K562 (cell line): ENCODE data around the gene ACER3. TPM values are rescaled to one million over a fixed set of nuclear protein-coding genes. Genes with fewer than 3 reads are reported as not detected.

ENCODE experiments used
- CBX8 ChIP-seq: fragments of 200-600 bp; sonication (generic); IDR thresholded peaks from 2 replicates; pipeline ENCODE4 v1.6.1; 2012; ENCODE audit warnings: borderline replicate concordance, mixed run types, low read depth, mild to moderate bottlenecking, moderate library complexity, mixed read lengths, low read length, control low read depth, inconsistent platforms; ENCODE audit not compliant: poor library complexity, severe bottlenecking; ENCODE audit errors: extremely low read depth
- CXXC5 ChIP-seq: fragments of 250-450 bp; sonication (Bioruptor Pico); IDR thresholded peaks from 2 replicates; pipeline ENCODE4 v1.8.0; 2022; ENCODE audit warnings: inconsistent platforms, mild to moderate bottlenecking, moderate library complexity
- ESRRA ChIP-seq: fragments of 450-650 bp; IDR thresholded peaks from 2 replicates; pipeline ENCODE4 v1.6.1; 2014; ENCODE audit warnings: low read depth, mild to moderate bottlenecking, moderate library complexity, borderline replicate concordance
- FIP1L1 ChIP-seq: fragments of 200-400 bp; formaldehyde crosslinking; IDR thresholded peaks from 2 replicates; pipeline ENCODE4 v1.6.1; 2018; ENCODE audit warnings: mild to moderate bottlenecking, low read depth, low read length; ENCODE audit not compliant: poor library complexity, severe bottlenecking
- FOXK2 ChIP-seq, 2 experiments: fragments of 450-650 bp; IDR thresholded peaks in 1 of 2; conservative IDR thresholded peaks in 1 of 2; 2 replicates each; pipeline ENCODE4 v1.6.1; 2016; ENCODE audit warnings: low read depth in 2 of 2, mild to moderate bottlenecking in 1 of 2
- NCOA4 ChIP-seq: fragments of 450-650 bp; IDR thresholded peaks from 2 replicates; pipeline ENCODE4 v1.6.1; 2018; ENCODE audit warnings: mild to moderate bottlenecking; ENCODE audit not compliant: partially characterized antibody
- PHB ChIP-seq: fragments of 250-450 bp; sonication (Bioruptor Pico); IDR thresholded peaks from 2 replicates; pipeline ENCODE4 v1.5.0; 2021
- POLR2A ChIP-seq: fragments of 450-650 bp; conservative IDR thresholded peaks from 2 replicates; pipeline ENCODE4 v1.6.1; 2016
- STAG1 ChIP-seq: sonication (generic); formaldehyde crosslinking; IDR thresholded peaks from 2 replicates; pipeline ENCODE4 v1.5.0; 2020; ENCODE audit warnings: missing genetic modification reagents, borderline replicate concordance
- TSC22D4 ChIP-seq: fragments of 450-650 bp; IDR thresholded peaks from 2 replicates; pipeline ENCODE4 v1.6.1; 2016; ENCODE audit warnings: missing genetic modification characterization, missing biosample characterization, control low read depth
- ZBTB7A ChIP-seq: IDR thresholded peaks from 2 replicates; pipeline ENCODE4 v1.6.1; 2011; ENCODE audit warnings: low read depth, mild to moderate bottlenecking, low read length, moderate library complexity, borderline replicate concordance; ENCODE audit not compliant: control insufficient read depth
- ZNF133 ChIP-seq: fragments of 250-450 bp; sonication (Bioruptor Pico); IDR thresholded peaks from 2 replicates; pipeline ENCODE4 v1.4.0; 2020; ENCODE audit warnings: mild to moderate bottlenecking
- ZNF146 ChIP-seq: IDR thresholded peaks from one replicate; pipeline ENCODE4 v1.6.1; 2018; ENCODE audit warnings: missing compliant biosample characterization; ENCODE audit not compliant: unreplicated experiment
- ZNF263 ChIP-seq: sonication (generic); formaldehyde crosslinking; IDR thresholded peaks from 2 replicates; pipeline ENCODE4 v1.8.0; 2022; ENCODE audit warnings: mild to moderate bottlenecking, missing genetic modification reagents, borderline replicate concordance
- ZNF274 ChIP-seq: IDR thresholded peaks from 2 replicates; pipeline ENCODE4 v1.6.1; 2011; ENCODE audit warnings: low read depth, mild to moderate bottlenecking, low read length, moderate library complexity, borderline replicate concordance
- ZNF699 ChIP-seq: fragments of 250-450 bp; sonication (Bioruptor Pico); IDR thresholded peaks from 2 replicates; pipeline ENCODE4 v1.8.0; 2021; ENCODE audit warnings: mild to moderate bottlenecking, moderate library complexity; ENCODE audit not compliant: insufficient replicate concordance
- polyA plus RNA-seq, 8 experiments: library from polyadenylated mRNA; depleted of rRNA in 4 of 8; stranded (reverse) in 5 of 8; unstranded in 3 of 8; fragments of >200 nt; fragmentation: Nextera tagmentation in 2 of 8; fragmentation: Illumina TruSeq in 1 of 8; extraction: Ambion mirVana in 2 of 8; extraction: Trizol in 1 of 8; gene quantifications; 2 replicates each; pipeline versions ENCODE4 v1.2.1 to v1.2.3, GENCODE V29; 2011 to 2014; ENCODE audit warnings: inconsistent platforms in 1 of 8, missing spikeins in 1 of 8
- total RNA-seq, 7 experiments: library from RNA; depleted of rRNA in 6 of 7; stranded (reverse); fragments of >200 nt in 6 of 7; fragmentation: Illumina TruSeq in 2 of 7; extraction: Trizol in 2 of 7; gene quantifications; 2 replicates each; pipeline versions ENCODE4 v1.2.1 to v1.2.3, GENCODE V29; 2011 to 2021; ENCODE audit warnings: low replicate concordance in 1 of 7
- TF ChIP-seq, protein P1 (sequence below), 2 experiments: fragments of 450-650 bp in 1 of 2; sonication (generic) in 1 of 2; formaldehyde crosslinking in 1 of 2; IDR thresholded peaks; 2 replicates each; pipeline versions ENCODE4 v1.7.1 to v1.9.0; 2016 to 2022; ENCODE audit warnings: inconsistent platforms in 1 of 2, mild to moderate bottlenecking in 1 of 2, missing genetic modification reagents in 1 of 2
- TF ChIP-seq, protein P2 (sequence below): sonication (generic); formaldehyde crosslinking; IDR thresholded peaks from 2 replicates; pipeline ENCODE4 v1.9.0; 2022; ENCODE audit warnings: mild to moderate bottlenecking, missing genetic modification reagents
- TF ChIP-seq, protein P3 (sequence below): fragments of 450-650 bp; IDR thresholded peaks from 2 replicates; pipeline ENCODE4 v1.6.1; 2016; ENCODE audit warnings: low read depth, mild to moderate bottlenecking, moderate library complexity

ACER3 gene
- total and polyA plus RNA-seq, 9 of the 15 experiments (the other 6 are each of a cell fraction or from before 2014, with no cell fraction given): 2.0 to 23.8 (median 9.5) TPM

DNA sequence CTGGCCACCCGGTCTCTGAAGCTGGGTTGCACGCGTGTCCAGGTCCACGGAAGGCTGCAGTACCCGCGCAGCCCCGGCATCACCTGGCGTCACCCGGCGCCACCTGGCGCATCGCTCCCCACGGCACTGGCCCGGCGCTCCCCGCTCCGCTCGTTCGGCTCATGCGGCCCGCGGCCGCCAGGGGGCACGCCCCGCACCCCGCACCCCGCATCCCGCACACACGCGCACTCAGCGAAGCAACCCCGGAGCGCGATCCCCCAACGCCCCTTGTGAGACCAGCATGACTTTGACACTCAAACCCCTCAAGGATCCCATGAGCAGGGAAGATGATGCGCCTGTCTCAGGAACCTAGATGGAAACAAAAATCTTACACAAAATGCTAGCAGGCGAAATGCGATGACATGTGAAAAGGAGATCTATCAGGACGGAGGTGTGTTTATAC, 185.4 kb downstream of the ACER3 start (continued):
- TF ChIP-seq, protein P1, sequence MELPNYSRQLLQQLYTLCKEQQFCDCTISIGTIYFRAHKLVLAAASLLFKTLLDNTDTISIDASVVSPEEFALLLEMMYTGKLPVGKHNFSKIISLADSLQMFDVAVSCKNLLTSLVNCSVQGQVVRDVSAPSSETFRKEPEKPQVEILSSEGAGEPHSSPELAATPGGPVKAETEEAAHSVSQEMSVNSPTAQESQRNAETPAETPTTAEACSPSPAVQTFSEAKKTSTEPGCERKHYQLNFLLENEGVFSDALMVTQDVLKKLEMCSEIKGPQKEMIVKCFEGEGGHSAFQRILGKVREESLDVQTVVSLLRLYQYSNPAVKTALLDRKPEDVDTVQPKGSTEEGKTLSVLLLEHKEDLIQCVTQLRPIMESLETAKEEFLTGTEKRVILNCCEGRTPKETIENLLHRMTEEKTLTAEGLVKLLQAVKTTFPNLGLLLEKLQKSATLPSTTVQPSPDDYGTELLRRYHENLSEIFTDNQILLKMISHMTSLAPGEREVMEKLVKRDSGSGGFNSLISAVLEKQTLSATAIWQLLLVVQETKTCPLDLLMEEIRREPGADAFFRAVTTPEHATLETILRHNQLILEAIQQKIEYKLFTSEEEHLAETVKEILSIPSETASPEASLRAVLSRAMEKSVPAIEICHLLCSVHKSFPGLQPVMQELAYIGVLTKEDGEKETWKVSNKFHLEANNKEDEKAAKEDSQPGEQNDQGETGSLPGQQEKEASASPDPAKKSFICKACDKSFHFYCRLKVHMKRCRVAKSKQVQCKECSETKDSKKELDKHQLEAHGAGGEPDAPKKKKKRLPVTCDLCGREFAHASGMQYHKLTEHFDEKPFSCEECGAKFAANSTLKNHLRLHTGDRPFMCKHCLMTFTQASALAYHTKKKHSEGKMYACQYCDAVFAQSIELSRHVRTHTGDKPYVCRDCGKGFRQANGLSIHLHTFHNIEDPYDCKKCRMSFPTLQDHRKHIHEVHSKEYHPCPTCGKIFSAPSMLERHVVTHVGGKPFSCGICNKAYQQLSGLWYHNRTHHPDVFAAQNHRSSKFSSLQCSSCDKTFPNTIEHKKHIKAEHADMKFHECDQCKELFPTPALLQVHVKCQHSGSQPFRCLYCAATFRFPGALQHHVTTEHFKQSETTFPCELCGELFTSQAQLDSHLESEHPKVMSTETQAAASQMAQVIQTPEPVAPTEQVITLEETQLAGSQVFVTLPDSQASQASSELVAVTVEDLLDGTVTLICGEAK (IDR thresholded peaks at IDR 0.05): no peak
- TF ChIP-seq, protein P1 (CRISPR knock-in tag; IDR thresholded peaks at IDR 0.05): no peak
- TF ChIP-seq TSC22D4 (tag) (no peak), ZNF263 (CRISPR knock-in tag) (peak; percentile 30; the same call in 1 of the 2 replicates), CXXC5 (CRISPR knock-in tag) (peak; percentile 72), ZNF133 (no peak), FIP1L1 (peak; percentile 47), PHB (no peak), ZNF699 (no peak), CBX8 (no peak), ZBTB7A (peak; percentile 40; the same call in 1 of the 2 replicates), ZNF146 (no peak), POLR2A (no peak), ZNF274 (no peak), FOXK2 (conservative IDR thresholded peaks at IDR 0.05 in 1 of 2, IDR thresholded peaks at IDR 0.05 in 1 of 2; ENCODE audit: low read depth in 2 of 2) (no peak), STAG1 (CRISPR knock-in tag) (peak; percentile 64; the same call in 1 of the 2 replicates), ESRRA (peak; percentile 44; the same call in 1 of the 2 replicates), NCOA4 (no peak)
- TF ChIP-seq, protein P2, sequence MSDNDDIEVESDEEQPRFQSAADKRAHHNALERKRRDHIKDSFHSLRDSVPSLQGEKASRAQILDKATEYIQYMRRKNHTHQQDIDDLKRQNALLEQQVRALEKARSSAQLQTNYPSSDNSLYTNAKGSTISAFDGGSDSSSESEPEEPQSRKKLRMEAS: peak; percentile 62
- TF ChIP-seq, protein P3, sequence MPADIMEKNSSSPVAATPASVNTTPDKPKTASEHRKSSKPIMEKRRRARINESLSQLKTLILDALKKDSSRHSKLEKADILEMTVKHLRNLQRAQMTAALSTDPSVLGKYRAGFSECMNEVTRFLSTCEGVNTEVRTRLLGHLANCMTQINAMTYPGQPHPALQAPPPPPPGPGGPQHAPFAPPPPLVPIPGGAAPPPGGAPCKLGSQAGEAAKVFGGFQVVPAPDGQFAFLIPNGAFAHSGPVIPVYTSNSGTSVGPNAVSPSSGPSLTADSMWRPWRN: no peak
